Measurements from ENCODE around the gene PTPRT.

PTPRT gene

GRCh38 chr20:42376131-42376530 is 813.6 kb downstream of the PTPRT start:
- no peak for DNase-seq (ENCODE audit: low read depth)

- no peak for DNase-seq (ENCODE audit: low read depth)
These were observed 816.7 kb downstream of the PTPRT start for GRCh38 chr20:42373049-42373448.

DNA sequence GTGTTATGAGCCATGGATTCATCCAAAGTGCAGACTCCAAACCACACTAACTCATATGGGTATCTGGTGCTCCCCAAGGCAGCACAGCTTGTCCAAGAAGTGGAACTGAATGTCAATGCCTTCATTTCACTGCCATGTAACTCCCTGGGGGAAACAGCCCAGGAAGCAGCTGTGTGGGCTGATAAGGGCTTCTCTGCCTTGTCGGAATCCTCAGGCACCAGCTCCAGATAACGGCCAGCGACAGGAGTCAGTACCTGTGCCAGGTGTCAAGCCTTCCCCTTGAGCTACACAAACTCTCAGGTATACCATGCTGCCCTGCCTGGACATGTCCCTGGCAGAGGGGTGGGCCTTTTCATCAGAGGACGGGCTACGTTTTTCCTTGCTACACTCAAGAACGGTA is 819.6 kb downstream of the PTPRT start:
- DNase-seq (ENCODE audit: low read depth): no peak

DNA sequence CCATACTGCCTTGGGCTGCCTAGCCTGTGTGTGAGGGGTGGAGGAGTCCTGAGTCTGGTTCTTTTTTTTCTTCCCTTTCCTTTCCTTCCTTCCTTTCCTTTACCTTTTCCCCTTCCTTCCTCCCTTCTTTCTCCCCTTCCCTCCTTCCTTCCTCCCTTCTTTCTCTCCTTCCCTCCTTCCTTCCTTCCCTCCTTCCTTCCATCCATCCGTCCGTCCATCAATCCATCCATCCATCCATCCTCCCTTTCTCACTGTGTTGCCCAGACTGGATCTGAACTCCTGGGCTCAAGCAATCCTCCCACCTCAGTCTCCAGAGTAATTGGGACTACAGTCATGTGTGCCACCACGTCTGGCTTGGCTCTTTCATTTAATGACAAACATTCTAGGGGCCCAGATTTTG is 820.8 kb downstream of the PTPRT start:
- no peak for DNase-seq (ENCODE audit: low read depth)

GRCh38 chr20:42366626-42367025 is 823.1 kb downstream of the PTPRT start:
- no peak for DNase-seq (ENCODE audit: low read depth)

- no peak for DNase-seq (ENCODE audit: low read depth)
These were observed 825.3 kb downstream of the PTPRT start for GRCh38 chr20:42364446-42364845.

GRCh38 chr20:42361402-42361970 is 828.2 kb downstream of the PTPRT start:
- no peak for DNase-seq (ENCODE audit: low read depth)

DNA sequence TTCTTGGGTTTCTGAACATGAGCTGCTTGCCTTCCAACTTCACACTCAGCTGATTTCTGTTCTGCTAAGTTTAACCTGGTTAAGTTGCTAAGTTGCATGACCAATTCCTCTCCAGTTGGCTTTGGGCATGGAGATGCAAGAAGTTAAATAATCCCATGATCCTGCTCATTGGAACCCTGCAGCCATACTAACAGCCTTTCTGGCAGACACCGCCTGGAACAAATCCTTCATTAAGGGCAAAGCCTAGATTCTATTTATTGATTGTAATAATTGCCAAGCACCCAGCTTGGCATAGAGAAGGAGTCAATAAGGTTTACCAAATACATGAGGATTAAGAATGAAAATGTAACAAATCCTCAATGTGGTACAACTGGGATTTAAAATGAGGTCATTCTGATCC is 829.1 kb downstream of the PTPRT start:
- DNase-seq (ENCODE audit: low read depth): no peak

GRCh38 chr20:42359617-42360016 is 830.1 kb downstream of the PTPRT start:
- DNase-seq (ENCODE audit: low read depth): no peak

DNA sequence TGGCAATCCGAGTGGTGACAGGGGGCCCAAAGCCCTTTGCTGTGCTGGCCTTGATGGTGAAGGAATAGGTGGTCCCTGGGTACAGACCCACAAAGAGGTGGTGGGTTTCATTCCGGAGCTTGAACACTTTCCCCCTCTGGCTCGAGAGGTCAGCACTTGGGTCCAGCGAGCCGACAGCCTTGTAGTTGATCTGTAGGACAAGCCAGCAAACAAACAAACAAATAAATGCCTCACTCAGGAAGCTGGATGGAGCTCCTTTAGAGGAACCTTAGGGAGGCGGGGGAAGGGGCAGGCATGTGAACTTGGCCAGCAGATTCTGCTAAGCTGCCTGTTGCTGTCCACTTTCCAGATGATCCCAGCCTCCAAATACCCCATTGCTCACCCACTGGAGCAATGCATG is 837.6 kb downstream of the PTPRT start:
- no peak for DNase-seq (ENCODE audit: low read depth)

GRCh38 chr20:42350521-42350920 is 839.2 kb downstream of the PTPRT start:
- no peak for DNase-seq (ENCODE audit: low read depth)

- no peak for DNase-seq (ENCODE audit: low read depth)
These were observed 843.2 kb downstream of the PTPRT start for GRCh38 chr20:42346189-42347170.

DNA sequence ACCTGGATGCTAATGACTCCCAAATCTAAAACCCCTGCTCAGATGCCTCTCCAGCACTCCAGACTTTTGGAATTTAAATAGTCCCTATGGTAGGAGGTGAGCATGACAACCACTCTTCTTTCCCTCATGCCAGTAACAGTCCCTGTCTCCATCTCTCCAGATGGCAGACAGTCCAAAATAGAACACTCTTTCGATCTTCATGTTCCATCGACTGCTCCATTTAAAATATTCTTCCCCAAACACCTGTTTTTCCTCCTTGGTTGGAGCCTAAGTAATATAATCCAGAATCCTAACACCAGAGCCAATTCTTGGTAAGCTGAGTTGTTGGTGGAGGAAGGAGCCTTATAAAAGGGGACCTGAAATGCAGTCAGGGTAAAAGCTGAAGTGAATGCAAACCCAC is 848.1 kb downstream of the PTPRT start:
- DNase-seq (ENCODE audit: low read depth): no peak

- DNase-seq (ENCODE audit: low read depth): no peak
These were observed 849.3 kb downstream of the PTPRT start for GRCh38 chr20:42340368-42340767.

GRCh38 chr20:42338294-42339201 is 851.2 kb downstream of the PTPRT start:
- no peak for DNase-seq (ENCODE audit: low read depth)

- DNase-seq (ENCODE audit: low read depth): no peak
These were observed 853.1 kb downstream of the PTPRT start for GRCh38 chr20:42336576-42336975.

DNA sequence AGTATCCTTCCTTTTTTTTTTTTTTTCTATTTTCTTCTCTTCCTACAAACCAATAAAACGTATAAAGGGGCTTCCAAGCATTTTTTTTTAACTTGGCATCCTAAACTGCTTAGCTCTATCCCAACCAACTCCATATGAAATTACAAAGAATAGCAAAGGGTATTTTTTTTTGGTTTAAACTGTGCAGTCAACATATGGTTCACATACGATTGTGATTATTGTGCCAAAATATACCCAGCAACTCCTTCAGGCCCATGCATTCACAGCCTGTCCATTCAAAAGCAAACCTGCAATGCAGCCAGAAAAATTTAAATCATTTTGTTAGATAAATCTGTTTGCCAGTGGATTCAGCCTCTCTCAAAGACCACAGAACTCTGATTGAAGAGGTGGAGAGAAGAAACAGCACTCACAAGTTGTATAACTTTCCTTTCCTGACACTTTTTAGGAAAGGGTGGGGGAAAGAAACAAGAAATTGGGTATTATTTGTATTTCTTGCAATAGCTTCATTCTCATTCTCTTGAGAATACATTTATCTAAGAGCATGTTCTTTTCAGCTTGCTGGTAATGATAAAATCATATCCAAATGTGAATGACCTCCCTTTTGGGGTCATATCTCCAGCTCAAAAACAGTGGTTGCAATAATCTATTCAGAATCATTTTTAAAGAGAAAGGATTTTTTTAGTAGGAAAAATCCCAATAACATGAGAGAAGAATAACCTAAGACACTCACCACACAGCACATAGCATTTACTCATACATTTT is 870.3 kb downstream of the PTPRT start:
- DNase-seq (ENCODE audit: low read depth): no peak

- no peak for DNase-seq (ENCODE audit: low read depth)
These were observed 876.0 kb downstream of the PTPRT start for GRCh38 chr20:42313704-42314103.

DNA sequence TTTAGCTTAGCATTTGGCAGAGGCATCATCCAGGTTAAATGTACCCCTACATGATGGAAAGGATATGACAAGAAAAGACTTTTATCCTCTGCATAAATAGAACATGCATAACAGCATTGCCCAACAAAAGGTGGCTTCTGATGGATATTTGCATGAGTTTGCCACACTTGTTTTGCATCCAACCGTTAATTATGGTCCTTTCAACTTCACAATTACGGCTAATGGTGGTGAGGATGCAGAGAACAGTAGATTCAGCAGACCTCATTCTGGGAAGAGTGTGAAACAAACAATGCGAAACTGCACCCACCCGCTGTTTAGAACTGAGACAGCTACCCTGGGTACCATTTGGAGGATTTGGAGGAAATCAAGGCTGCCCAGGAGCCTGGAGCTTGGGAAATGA is 880.7 kb downstream of the PTPRT start:
- DNase-seq (ENCODE audit: low read depth): no peak

GRCh38 chr20:42308171-42308570 is 881.5 kb downstream of the PTPRT start:
- DNase-seq (ENCODE audit: low read depth): no peak

DNA sequence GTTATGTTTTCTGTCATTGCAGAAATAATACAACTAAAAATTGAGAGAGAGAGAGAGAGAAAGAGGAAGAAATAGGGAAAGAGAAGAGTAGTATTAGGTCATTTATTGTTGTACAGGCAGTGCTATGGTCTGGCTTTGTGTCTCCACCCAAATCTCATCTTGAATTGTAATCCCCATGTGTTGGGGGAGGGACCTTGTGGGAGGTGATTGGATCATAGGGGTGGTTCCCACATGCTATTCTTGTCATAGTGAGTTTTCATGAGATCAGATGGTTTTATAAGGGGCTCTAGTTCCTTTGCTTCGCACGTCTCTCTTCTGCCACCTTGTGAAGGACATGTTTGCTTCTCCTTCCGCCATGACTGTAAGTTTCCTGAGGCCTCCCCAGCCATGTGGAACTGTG is 894.1 kb downstream of the PTPRT start:
- DNase-seq (ENCODE audit: low read depth): no peak

DNA sequence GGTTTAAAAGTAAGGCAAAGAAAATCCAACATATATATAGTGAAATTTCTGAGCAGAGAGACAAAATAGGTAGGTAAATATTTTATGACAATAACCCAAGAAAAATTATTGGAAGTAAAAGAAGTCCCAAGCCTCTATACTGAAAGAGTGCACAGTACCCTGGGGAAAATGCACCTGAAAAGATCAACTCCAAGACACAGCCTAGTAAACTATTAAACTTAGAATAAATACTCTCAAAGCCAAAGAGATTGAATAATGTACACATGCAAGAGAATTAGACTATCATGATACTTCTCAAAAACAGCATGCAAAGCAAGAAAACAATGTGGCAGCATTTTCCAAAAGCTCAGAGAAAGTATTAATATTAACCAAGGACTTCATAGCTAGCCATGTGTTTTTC is 894.7 kb downstream of the PTPRT start:
- DNase-seq (ENCODE audit: low read depth): no peak

All from activated gamma-delta T cell treated with anti-CD3 and anti-CD28 coated beads, Interleukin-2, amount 50 U/mL, for 16 hours (primary cell).